Measurements from ENCODE around the gene STK4.
A peak's percentile ranks its signal among the peaks of the same experiment; 100 is the strongest.
"Not testable (repeated sequence)": the region's sequence is repeated elsewhere in the genome, so short reads cannot be mapped to it uniquely, and the experiment has no call there.

Gene STK4

GRCh38 chr20:44990425-44990824, 24.1 kb downstream of the STK4 start:
- DNase-seq: peak; percentile 37

GRCh38 chr20:44990957-44991356, 24.6 kb downstream of the STK4 start:
- no peak for DNase-seq

GRCh38 chr20:44993343-44993742, 27.0 kb downstream of the STK4 start:
- peak; percentile 32 for DNase-seq

- no peak for DNase-seq
Observed at GRCh38 chr20:44997171-44997570, 30.9 kb downstream of the STK4 start.

GRCh38 chr20:44997668-44998067, 31.4 kb downstream of the STK4 start:
- no peak for DNase-seq

- no peak for DNase-seq
Observed at GRCh38 chr20:45008521-45009049, 42.3 kb downstream of the STK4 start.

GRCh38 chr20:45010399-45010828, 44.1 kb downstream of the STK4 start:
- no peak for DNase-seq

GRCh38 chr20:45011108-45011526, 44.8 kb downstream of the STK4 start:
- peak; percentile 70 for DNase-seq

GRCh38 chr20:45012682-45013302, 46.5 kb downstream of the STK4 start:
- DNase-seq: no peak

- DNase-seq: not testable (repeated sequence)
Observed at GRCh38 chr20:45014131-45014530, 47.8 kb downstream of the STK4 start.

GRCh38 chr20:45014671-45015415, 48.5 kb downstream of the STK4 start:
- no peak for DNase-seq

- no peak for DNase-seq
Observed at GRCh38 chr20:45016089-45016671, 49.9 kb downstream of the STK4 start.

- DNase-seq: no peak
Observed at GRCh38 chr20:45017281-45017680, 51.0 kb downstream of the STK4 start.

- no peak for DNase-seq
Observed at GRCh38 chr20:45017857-45018256, 51.5 kb downstream of the STK4 start.

- no peak for DNase-seq
Observed at GRCh38 chr20:45019027-45019761, 52.9 kb downstream of the STK4 start.

- no peak for DNase-seq
Observed at GRCh38 chr20:45019762-45020123, 53.4 kb downstream of the STK4 start.

- no peak for DNase-seq
Observed at GRCh38 chr20:45020236-45020886, 54.0 kb downstream of the STK4 start.

- no peak for DNase-seq
Observed at GRCh38 chr20:45021631-45022030, 55.3 kb downstream of the STK4 start.

GRCh38 chr20:45023140-45023539, 56.8 kb downstream of the STK4 start:
- not testable (repeated sequence) for DNase-seq

GRCh38 chr20:45028424-45029136, 62.3 kb downstream of the STK4 start:
- no peak for DNase-seq

- DNase-seq: no peak
Observed at GRCh38 chr20:45029884-45030283, 63.6 kb downstream of the STK4 start.

- no peak for DNase-seq
Observed at GRCh38 chr20:45032276-45032675, 66.0 kb downstream of the STK4 start.

Measured in CD4-positive, alpha-beta T cell treated with Interleukin-17A for 1 hour (primary cell).